Measurements from ENCODE around the gene UBE2H. TPM values are rescaled to one million over a fixed set of nuclear protein-coding genes. Genes with fewer than 3 reads are reported as not detected.

The UBE2H gene
- total RNA-seq, 1 donor from 2014 or later, result 92.3 TPM

GRCh38 chr7:129906700-129907099, 46.1 kb downstream of the UBE2H start:
- peaks cover 23% of the 10 kb centered on the region for H3K36me3 Mint-ChIP-seq (ENCODE audit: low read depth, unreplicated experiment)
- H3K27me3 Mint-ChIP-seq (ENCODE audit: unreplicated experiment), result no peaks in the 10 kb centered on the region

GRCh38 chr7:129903935-129904334, 48.8 kb downstream of the UBE2H start:
- H3K4me1 Mint-ChIP-seq (ENCODE audit: unreplicated experiment), result peaks cover 24% of the 10 kb centered on the region
- no peak for DNase-seq (ENCODE audit: low spot score)
- peak overlapping the region; percentile 65 for H3K4me3 Mint-ChIP-seq (ENCODE audit: unreplicated experiment)
- H3K9me3 Mint-ChIP-seq (ENCODE audit: unreplicated experiment), result no peaks in the 10 kb centered on the region
- TF ChIP-seq, protein P1, sequence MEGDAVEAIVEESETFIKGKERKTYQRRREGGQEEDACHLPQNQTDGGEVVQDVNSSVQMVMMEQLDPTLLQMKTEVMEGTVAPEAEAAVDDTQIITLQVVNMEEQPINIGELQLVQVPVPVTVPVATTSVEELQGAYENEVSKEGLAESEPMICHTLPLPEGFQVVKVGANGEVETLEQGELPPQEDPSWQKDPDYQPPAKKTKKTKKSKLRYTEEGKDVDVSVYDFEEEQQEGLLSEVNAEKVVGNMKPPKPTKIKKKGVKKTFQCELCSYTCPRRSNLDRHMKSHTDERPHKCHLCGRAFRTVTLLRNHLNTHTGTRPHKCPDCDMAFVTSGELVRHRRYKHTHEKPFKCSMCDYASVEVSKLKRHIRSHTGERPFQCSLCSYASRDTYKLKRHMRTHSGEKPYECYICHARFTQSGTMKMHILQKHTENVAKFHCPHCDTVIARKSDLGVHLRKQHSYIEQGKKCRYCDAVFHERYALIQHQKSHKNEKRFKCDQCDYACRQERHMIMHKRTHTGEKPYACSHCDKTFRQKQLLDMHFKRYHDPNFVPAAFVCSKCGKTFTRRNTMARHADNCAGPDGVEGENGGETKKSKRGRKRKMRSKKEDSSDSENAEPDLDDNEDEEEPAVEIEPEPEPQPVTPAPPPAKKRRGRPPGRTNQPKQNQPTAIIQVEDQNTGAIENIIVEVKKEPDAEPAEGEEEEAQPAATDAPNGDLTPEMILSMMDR (IDR thresholded peaks at IDR 0.05; ENCODE audit: unreplicated experiment), result no peak
- peak overlapping the region; percentile 49 for H3K27ac Mint-ChIP-seq (ENCODE audit: unreplicated experiment)
- peaks cover 23% of the 10 kb centered on the region for H3K36me3 Mint-ChIP-seq (ENCODE audit: low read depth, unreplicated experiment)
- no peaks in the 10 kb centered on the region for H3K27me3 Mint-ChIP-seq (ENCODE audit: unreplicated experiment)

More at GRCh38 chr7:129906700-129907099, 46.1 kb downstream of the UBE2H start:
- peaks cover 24% of the 10 kb centered on the region for H3K4me1 Mint-ChIP-seq (ENCODE audit: unreplicated experiment)
- no peak overlapping the region for H3K27ac Mint-ChIP-seq (ENCODE audit: unreplicated experiment)
- no peaks in the 10 kb centered on the region for H3K9me3 Mint-ChIP-seq (ENCODE audit: unreplicated experiment)
- TF ChIP-seq, protein P1 (IDR thresholded peaks at IDR 0.05; ENCODE audit: unreplicated experiment), result no peak
- H3K4me3 Mint-ChIP-seq (ENCODE audit: unreplicated experiment), result no peak overlapping the region
- no peak for DNase-seq (ENCODE audit: low spot score)

DNA sequence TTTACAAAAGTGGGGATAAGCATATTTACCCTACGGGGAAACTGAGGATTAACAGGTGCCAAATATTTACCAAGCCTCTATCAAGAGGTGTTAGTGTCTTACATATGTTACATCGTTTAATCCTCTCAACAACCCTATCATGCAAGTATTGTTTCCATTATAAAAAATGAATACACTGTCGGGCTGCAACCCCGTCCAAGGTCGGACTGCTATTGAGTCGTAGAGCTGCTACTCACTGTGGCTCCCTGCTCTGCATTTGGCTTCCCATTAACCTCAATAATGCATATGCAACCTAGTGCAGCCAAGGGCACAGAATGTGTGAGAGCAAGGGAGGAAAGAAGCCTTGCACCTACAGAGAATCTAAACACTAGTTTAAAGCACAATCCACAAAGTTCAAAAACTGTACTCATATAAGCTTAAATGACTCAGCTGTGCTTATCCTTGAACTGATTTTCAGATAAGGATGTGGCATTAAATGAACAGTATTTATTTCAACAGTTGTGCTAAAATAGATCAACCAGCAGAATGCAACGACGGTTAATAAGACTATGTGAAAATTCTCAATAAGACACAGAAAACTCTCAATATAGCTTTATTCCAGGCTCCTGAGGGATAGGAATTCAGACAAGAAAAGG, 49.9 kb downstream of the UBE2H start:
- no peaks in the 10 kb centered on the region for H3K9me3 Mint-ChIP-seq (ENCODE audit: unreplicated experiment)
- H3K27me3 Mint-ChIP-seq (ENCODE audit: unreplicated experiment), result no peaks in the 10 kb centered on the region
- peaks cover 23% of the 10 kb centered on the region for H3K36me3 Mint-ChIP-seq (ENCODE audit: low read depth, unreplicated experiment)
- no peak overlapping the region for H3K4me3 Mint-ChIP-seq (ENCODE audit: unreplicated experiment)
- H3K4me1 Mint-ChIP-seq (ENCODE audit: unreplicated experiment), result peaks cover 24% of the 10 kb centered on the region
- no peak overlapping the region for H3K27ac Mint-ChIP-seq (ENCODE audit: unreplicated experiment)
- TF ChIP-seq, protein P1 (IDR thresholded peaks at IDR 0.05; ENCODE audit: unreplicated experiment), result no peak
- DNase-seq (ENCODE audit: low spot score), result no peak

- Mint-ChIP-seq H3K36me3 (ENCODE audit: low read depth, unreplicated experiment) (peaks cover 17% of the 10 kb centered on the region), H3K9me3 (ENCODE audit: unreplicated experiment) (no peaks in the 10 kb centered on the region), H3K4me3 (ENCODE audit: unreplicated experiment) (no peak overlapping the region), H3K27me3 (ENCODE audit: unreplicated experiment) (no peaks in the 10 kb centered on the region), H3K4me1 (ENCODE audit: unreplicated experiment) (no peaks in the 10 kb centered on the region), H3K27ac (ENCODE audit: unreplicated experiment) (no peak overlapping the region)
- TF ChIP-seq, protein P1 (IDR thresholded peaks at IDR 0.05; ENCODE audit: unreplicated experiment), result no peak
- DNase-seq (ENCODE audit: low spot score), result no peak
Measured at GRCh38 chr7:129898502-129899160, 54.1 kb downstream of the UBE2H start.

- Mint-ChIP-seq H3K36me3 (ENCODE audit: low read depth, unreplicated experiment) (peaks cover 17% of the 10 kb centered on the region), H3K27ac (ENCODE audit: unreplicated experiment) (no peak overlapping the region), H3K27me3 (ENCODE audit: unreplicated experiment) (no peaks in the 10 kb centered on the region), H3K4me1 (ENCODE audit: unreplicated experiment) (no peaks in the 10 kb centered on the region), H3K4me3 (ENCODE audit: unreplicated experiment) (no peak overlapping the region), H3K9me3 (ENCODE audit: unreplicated experiment) (no peaks in the 10 kb centered on the region)
- no peak for DNase-seq (ENCODE audit: low spot score)
- TF ChIP-seq, protein P1 (IDR thresholded peaks at IDR 0.05; ENCODE audit: unreplicated experiment), result no peak
Measured at GRCh38 chr7:129898007-129898406, 54.8 kb downstream of the UBE2H start.

Measured in endothelial cell (in vitro differentiated cells).